Measurements from ENCODE around the gene MAGOHB.
A peak's percentile ranks its signal among the peaks of the same experiment; 100 is the strongest.
"Not testable (repeated sequence)": the region's sequence is repeated elsewhere in the genome, so short reads cannot be mapped to it uniquely, and the experiment has no call there.

Gene MAGOHB

GRCh38 chr12:10613349-10614055 is at the start of gene MAGOHB:
TSS of gene MAGOHB (minus strand) at chr12:10613609. CDS start at chr12:10613532, 77 bp downstream.
- peak; percentile 97 for DNase-seq (ENCODE audit: low spot score)

- DNase-seq (ENCODE audit: low spot score) = peak; percentile 61
Observed at GRCh38 chr12:10661338-10661737, 47.9 kb upstream of the MAGOHB start.

GRCh38 chr12:10654003-10654402 is 40.6 kb upstream of the MAGOHB start:
- no peak for DNase-seq (ENCODE audit: low spot score)

GRCh38 chr12:10652192-10652591 is 38.8 kb upstream of the MAGOHB start:
- DNase-seq (ENCODE audit: low spot score) = no peak

- DNase-seq (ENCODE audit: low spot score) = not testable (repeated sequence)
Observed at GRCh38 chr12:10646576-10646975, 33.2 kb upstream of the MAGOHB start.

GRCh38 chr12:10645910-10646309 is 32.5 kb upstream of the MAGOHB start:
- DNase-seq (ENCODE audit: low spot score) = no peak

GRCh38 chr12:10641735-10642500 is 28.5 kb upstream of the MAGOHB start:
- peak; percentile 10 for DNase-seq (ENCODE audit: low spot score)

- no peak for DNase-seq (ENCODE audit: low spot score)
Observed at GRCh38 chr12:10638728-10639127, 25.3 kb upstream of the MAGOHB start.

GRCh38 chr12:10636611-10637010 is 23.2 kb upstream of the MAGOHB start:
- DNase-seq (ENCODE audit: low spot score) = no peak

- no peak for DNase-seq (ENCODE audit: low spot score)
Observed at GRCh38 chr12:10636124-10636523, 22.7 kb upstream of the MAGOHB start.

- DNase-seq (ENCODE audit: low spot score) = no peak
Observed at GRCh38 chr12:10635306-10635705, 21.9 kb upstream of the MAGOHB start.

- peak; percentile 51 for DNase-seq (ENCODE audit: low spot score)
Observed at GRCh38 chr12:10634427-10634826, 21.0 kb upstream of the MAGOHB start.

GRCh38 chr12:10633541-10633940 is 20.1 kb upstream of the MAGOHB start:
- DNase-seq (ENCODE audit: low spot score) = no peak

GRCh38 chr12:10632226-10632625 is 18.8 kb upstream of the MAGOHB start:
- DNase-seq (ENCODE audit: low spot score) = no peak

GRCh38 chr12:10624605-10625004 is 11.2 kb upstream of the MAGOHB start:
- DNase-seq (ENCODE audit: low spot score) = no peak

- no peak for DNase-seq (ENCODE audit: low spot score)
Observed at GRCh38 chr12:10623131-10623530, 9.7 kb upstream of the MAGOHB start.

GRCh38 chr12:10621278-10621677 is 7.9 kb upstream of the MAGOHB start:
- no peak for DNase-seq (ENCODE audit: low spot score)

- no peak for DNase-seq (ENCODE audit: low spot score)
Observed at GRCh38 chr12:10620078-10620779, 6.8 kb upstream of the MAGOHB start.

- DNase-seq (ENCODE audit: low spot score) = no peak
Observed at GRCh38 chr12:10618338-10618987, 5.1 kb upstream of the MAGOHB start.

GRCh38 chr12:10617863-10618262 is 4.5 kb upstream of the MAGOHB start:
- DNase-seq (ENCODE audit: low spot score) = no peak

- DNase-seq (ENCODE audit: low spot score) = no peak
Observed at GRCh38 chr12:10615532-10615931, 2.1 kb upstream of the MAGOHB start.

- DNase-seq (ENCODE audit: low spot score) = no peak
Observed at GRCh38 chr12:10614056-10614370, 604 bp upstream of the MAGOHB start.

- DNase-seq (ENCODE audit: low spot score) = peak; percentile 2
Observed at GRCh38 chr12:10612984-10613348, 443 bp downstream of the MAGOHB start.
